Measurements from ENCODE around the gene DMRT1. TPM values are rescaled to one million over a fixed set of nuclear protein-coding genes. Genes with fewer than 3 reads are reported as not detected.
A peak's percentile ranks its signal among the peaks of the same experiment; 100 is the strongest.

The DMRT1 gene
- total and polyA plus RNA-seq, 9 donors: 0.09 TPM; not detected in 8

DNA sequence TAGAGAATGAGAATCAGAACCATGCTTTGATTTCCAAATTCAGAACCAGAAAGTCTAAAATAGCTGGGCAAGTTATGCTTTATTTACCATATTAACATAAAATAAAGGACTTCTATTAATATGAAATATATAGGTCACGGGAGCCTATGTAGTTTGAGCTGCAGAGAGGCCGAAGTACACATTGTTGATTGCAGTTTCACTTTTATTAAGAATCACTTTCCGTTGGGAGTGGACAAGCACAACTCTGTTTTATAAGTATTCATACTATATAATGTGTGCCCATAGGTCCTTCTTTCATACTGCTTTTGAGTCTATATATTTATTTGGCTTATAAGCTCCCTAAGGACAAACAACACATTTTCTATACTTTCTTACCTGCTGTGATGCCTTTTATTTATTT is 76.2 kb downstream of the DMRT1 start:
- no peaks in the 10 kb centered on the region for H3K36me3 ChIP-seq (ENCODE audit: control insufficient read depth, insufficient read depth, low read length)
- no CpG with 5 or more reads among the region's 3 CpGs for WGBS (ENCODE audit: insufficient coverage)
- peaks cover 4% of the 10 kb centered on the region for H3K27me3 ChIP-seq (ENCODE audit: control insufficient read depth, insufficient read depth, low read length)
- no peaks in the 10 kb centered on the region for H3K9me3 ChIP-seq (replicated peaks; ENCODE audit: control insufficient read depth, low read depth, low read length)
- H3K27ac ChIP-seq (ENCODE audit: low read length): no peak overlapping the region
- no peak overlapping the region for H3K4me3 ChIP-seq (ENCODE audit: low read length)
- no peak for DNase-seq
- no peaks in the 10 kb centered on the region for H3K4me1 ChIP-seq (ENCODE audit: control insufficient read depth, insufficient read depth, low read length)

DNA sequence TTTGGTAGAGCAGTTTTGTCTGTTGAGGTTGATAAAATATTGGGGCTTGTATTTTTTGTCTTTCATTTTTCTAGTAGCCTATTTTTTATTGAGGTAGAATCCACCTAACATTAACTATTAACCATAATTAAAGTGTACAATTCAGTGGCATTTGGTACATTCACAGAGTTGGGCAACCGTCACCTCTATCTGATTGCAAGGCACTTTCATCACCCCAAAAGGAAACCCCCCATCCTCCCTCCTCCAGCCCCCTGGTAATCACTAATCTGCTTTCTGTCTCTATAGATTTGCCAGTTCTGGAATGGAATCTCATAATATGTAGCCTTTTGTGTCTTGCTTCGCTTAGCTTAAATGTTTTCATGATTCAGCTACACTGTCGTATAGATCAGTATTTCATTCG is 79.4 kb downstream of the DMRT1 start:
- no peak overlapping the region for H3K4me3 ChIP-seq (ENCODE audit: low read length)
- no peaks in the 10 kb centered on the region for H3K36me3 ChIP-seq (ENCODE audit: control insufficient read depth, insufficient read depth, low read length)
- no peak for DNase-seq
- no peaks in the 10 kb centered on the region for H3K4me1 ChIP-seq (ENCODE audit: control insufficient read depth, insufficient read depth, low read length)
- H3K27me3 ChIP-seq (ENCODE audit: control insufficient read depth, insufficient read depth, low read length): peaks cover 4% of the 10 kb centered on the region
- no peaks in the 10 kb centered on the region for H3K9me3 ChIP-seq (replicated peaks; ENCODE audit: control insufficient read depth, low read depth, low read length)
- WGBS (ENCODE audit: insufficient coverage): no CpG with 5 or more reads among the region's 4 CpGs
- no peak overlapping the region for H3K27ac ChIP-seq (ENCODE audit: low read length)

DNA sequence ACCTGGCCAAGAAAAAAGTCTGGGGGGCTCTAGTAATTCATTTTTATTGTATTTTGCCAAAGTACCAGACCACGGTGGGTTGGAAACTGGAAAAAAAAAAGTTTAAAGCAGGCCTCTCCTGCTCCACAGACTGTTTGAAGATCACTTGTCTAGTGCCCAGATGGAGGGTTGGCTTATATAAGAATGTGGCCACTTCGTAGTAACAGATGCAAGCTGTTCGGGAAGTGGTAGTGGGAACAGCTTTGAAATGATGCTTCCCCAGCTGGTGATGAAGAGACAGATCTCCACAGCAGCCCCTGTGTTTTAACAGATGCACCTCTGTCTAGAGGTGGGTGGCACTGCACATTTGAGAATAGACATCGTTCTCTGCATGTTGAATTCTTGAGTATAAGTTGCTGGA is 80.7 kb downstream of the DMRT1 start:
- Histone ChIP-seq H3K4me1 (ENCODE audit: control insufficient read depth, insufficient read depth, low read length) (no peaks in the 10 kb centered on the region), H3K4me3 (ENCODE audit: low read length) (no peak overlapping the region), H3K36me3 (ENCODE audit: control insufficient read depth, insufficient read depth, low read length) (no peaks in the 10 kb centered on the region), H3K27ac (ENCODE audit: low read length) (no peak overlapping the region), H3K9me3 (replicated peaks; ENCODE audit: control insufficient read depth, low read depth, low read length) (no peaks in the 10 kb centered on the region), H3K27me3 (ENCODE audit: control insufficient read depth, insufficient read depth, low read length) (peaks cover 2% of the 10 kb centered on the region)
- DNase-seq: no peak
- 63% methylated on average over 4 of the region's 4 CpGs for WGBS (ENCODE audit: insufficient coverage)

DNA sequence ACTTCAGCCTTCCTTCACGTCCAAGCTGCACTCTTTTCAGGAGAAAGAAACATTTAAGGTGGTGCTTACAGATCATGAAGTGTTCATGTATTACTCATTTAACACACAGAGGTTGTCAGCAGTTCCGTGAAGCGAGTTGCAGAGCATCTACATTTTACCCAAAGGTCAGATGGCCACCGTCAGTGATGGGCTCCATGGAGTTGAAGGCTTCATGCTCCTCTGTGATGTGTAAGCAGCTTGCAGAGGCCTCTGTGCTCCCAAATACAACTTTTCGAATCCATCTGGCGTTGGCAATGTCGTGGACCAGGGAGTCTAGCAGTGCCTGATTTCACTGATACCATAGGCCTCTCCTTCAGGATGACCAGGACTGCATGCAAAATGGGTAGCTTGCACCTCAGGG is 81.2 kb downstream of the DMRT1 start:
- H3K9me3 ChIP-seq (replicated peaks; ENCODE audit: control insufficient read depth, low read depth, low read length): no peaks in the 10 kb centered on the region
- WGBS (ENCODE audit: insufficient coverage): 86% methylated on average over 6 of the region's 7 CpGs
- H3K27me3 ChIP-seq (ENCODE audit: control insufficient read depth, insufficient read depth, low read length): peaks cover 2% of the 10 kb centered on the region
- no peaks in the 10 kb centered on the region for H3K4me1 ChIP-seq (ENCODE audit: control insufficient read depth, insufficient read depth, low read length)
- H3K36me3 ChIP-seq (ENCODE audit: control insufficient read depth, insufficient read depth, low read length): no peaks in the 10 kb centered on the region
- H3K4me3 ChIP-seq (ENCODE audit: low read length): no peak overlapping the region
- no peak for DNase-seq
- H3K27ac ChIP-seq (ENCODE audit: low read length): no peak overlapping the region

DNA sequence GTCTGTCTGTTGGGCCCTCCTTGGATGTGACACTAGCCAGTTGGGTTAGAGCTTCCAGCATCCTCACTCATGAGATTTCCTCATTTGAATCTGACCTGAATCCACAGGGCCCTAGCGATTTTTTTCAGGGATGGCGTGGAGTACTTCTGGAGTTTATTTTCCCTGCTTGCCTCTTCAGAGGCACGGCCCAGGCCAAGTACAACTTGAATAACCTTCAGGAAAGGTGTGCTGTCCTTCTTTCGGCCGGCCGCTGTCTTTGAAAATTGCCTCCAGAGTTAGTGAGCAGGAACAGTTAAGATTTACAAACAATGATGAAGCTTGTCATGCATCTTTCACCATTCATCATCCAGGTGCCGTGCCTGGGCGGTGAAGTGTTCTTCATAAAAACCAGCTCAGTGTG is 85.5 kb downstream of the DMRT1 start:
- no peaks in the 10 kb centered on the region for H3K36me3 ChIP-seq (ENCODE audit: control insufficient read depth, insufficient read depth, low read length)
- H3K27me3 ChIP-seq (ENCODE audit: control insufficient read depth, insufficient read depth, low read length): no peaks in the 10 kb centered on the region
- 83% methylated on average over 2 of the region's 8 CpGs for WGBS (ENCODE audit: insufficient coverage)

DNA sequence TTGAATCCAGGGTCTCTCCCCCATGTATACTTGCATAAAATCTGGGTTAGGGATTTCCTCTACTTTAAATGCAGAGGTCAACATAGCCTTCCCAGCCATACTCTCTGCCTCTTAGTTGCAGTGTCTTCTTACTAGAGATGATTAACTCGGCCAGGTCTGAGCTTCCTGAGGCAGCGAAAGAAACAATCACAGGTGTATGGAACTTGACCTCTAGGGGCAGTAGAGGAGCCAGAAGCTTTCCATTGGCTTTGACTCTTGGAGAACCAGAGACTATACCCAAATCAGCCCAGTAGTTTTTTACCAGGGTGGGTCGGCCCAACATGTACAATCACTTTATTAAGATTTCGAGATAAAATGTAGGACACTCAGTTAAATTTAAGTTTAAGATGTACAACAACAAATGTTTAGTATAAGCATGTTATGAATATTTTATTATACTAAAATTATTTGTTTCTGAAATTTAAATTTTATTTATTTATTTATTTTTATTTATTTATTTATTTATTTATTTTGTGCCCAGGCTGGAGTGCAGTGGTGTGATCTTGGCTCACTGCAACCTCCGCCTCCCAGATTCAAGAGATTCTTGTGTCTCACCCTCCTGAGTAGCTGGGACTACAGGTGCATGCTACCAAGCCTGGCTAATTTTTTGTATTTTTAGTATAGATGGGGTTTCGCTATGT is 87.0 kb downstream of the DMRT1 start:
- Histone ChIP-seq H3K27me3 (ENCODE audit: control insufficient read depth, insufficient read depth, low read length) (no peaks in the 10 kb centered on the region), H3K27ac (ENCODE audit: low read length) (no peak overlapping the region), H3K4me1 (ENCODE audit: control insufficient read depth, insufficient read depth, low read length) (no peaks in the 10 kb centered on the region), H3K36me3 (ENCODE audit: control insufficient read depth, insufficient read depth, low read length) (no peaks in the 10 kb centered on the region), H3K9me3 (replicated peaks; ENCODE audit: control insufficient read depth, low read depth, low read length) (no peaks in the 10 kb centered on the region), H3K4me3 (ENCODE audit: low read length) (no peak overlapping the region)
- DNase-seq: peak; percentile 3
- 67% methylated on average over 3 of the region's 6 CpGs for WGBS (ENCODE audit: insufficient coverage)

More for the DNA sequence above, 85.5 kb downstream of the DMRT1 start:
- Histone ChIP-seq H3K4me1 (ENCODE audit: control insufficient read depth, insufficient read depth, low read length) (no peaks in the 10 kb centered on the region), H3K27ac (ENCODE audit: low read length) (no peak overlapping the region), H3K4me3 (ENCODE audit: low read length) (no peak overlapping the region), H3K9me3 (replicated peaks; ENCODE audit: control insufficient read depth, low read depth, low read length) (no peaks in the 10 kb centered on the region)
- no peak for DNase-seq

DNA sequence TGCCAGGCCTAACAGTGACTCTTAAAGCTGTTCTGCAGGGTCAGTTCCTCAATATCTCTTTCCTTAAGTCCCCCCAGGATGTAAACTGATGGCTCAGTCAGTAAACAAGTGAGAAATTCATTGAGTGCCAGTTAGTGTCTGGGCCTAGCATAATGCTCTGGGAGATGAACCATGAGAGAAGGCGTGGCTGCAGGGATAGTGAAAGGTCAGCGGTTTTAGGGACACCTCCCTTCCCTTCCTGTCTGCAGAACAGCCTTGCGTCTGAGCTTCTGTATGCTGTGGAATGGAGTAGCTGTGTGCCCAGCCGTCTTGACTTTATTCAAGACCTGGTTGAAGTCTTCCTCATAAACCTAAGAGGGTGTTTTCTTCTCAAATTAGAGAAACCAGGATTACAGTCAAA is 88.2 kb downstream of the DMRT1 start:
- DNase-seq: no peak
- no peaks in the 10 kb centered on the region for H3K27me3 ChIP-seq (ENCODE audit: control insufficient read depth, insufficient read depth, low read length)
- WGBS (ENCODE audit: insufficient coverage): 89% methylated on average over 2 of the region's 4 CpGs

DNA sequence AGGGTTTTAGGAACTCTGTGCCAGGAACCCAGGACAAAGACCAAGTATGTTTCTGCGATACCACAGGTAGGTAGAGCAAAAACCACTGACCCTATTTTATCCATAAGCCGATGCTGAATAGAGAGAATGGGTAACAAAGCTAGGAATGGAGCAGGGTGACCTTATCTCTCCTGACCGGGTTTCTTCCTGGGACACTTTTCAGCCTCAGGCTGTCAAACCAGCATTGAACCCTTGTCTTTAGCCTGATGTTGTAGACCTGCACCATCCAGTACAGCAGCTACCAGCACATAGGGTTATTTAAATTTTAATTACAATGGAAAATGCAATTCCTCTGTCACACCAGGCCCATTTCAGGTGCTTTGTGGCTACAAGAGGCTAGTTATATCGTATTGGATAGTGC is 91.9 kb downstream of the DMRT1 start:
- no CpG with 5 or more reads among the region's 4 CpGs for WGBS (ENCODE audit: insufficient coverage)
- H3K27me3 ChIP-seq (ENCODE audit: control insufficient read depth, insufficient read depth, low read length): peaks cover 5% of the 10 kb centered on the region

More for the DNA sequence above, 88.2 kb downstream of the DMRT1 start:
- Histone ChIP-seq H3K27ac (ENCODE audit: low read length) (no peak overlapping the region), H3K36me3 (ENCODE audit: control insufficient read depth, insufficient read depth, low read length) (no peaks in the 10 kb centered on the region), H3K4me3 (ENCODE audit: low read length) (no peak overlapping the region), H3K9me3 (replicated peaks; ENCODE audit: control insufficient read depth, low read depth, low read length) (no peaks in the 10 kb centered on the region), H3K4me1 (ENCODE audit: control insufficient read depth, insufficient read depth, low read length) (no peaks in the 10 kb centered on the region)

DNA sequence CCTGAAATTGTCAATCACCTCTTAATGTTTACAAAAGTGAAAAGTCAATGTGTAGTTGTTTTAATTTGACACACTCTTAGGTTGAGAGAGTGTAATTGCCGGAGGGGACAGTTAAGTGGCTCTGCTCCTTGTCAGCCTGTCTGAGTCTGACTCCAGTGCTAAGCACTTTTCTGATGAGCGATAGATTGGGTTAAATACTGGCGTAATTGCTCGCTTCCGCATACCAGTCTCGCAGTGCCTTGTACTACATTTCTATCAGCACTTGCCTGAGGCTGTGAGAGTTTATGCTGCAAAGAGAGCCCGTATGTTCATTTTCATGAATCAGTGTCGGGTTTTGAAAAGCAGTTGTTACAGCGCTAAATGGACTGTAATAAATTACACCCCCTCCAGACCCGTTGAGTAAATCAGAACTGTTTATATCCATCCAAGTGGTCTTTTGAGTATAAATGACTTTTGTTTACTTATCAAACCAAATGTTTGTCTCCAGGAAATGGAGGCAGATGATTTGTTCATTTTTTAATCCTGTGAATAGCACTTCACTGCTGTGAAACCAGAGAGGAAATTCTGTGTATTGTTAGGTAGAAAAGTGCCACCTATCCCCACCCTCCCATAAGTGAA is 94.0 kb downstream of the DMRT1 start:
- Histone ChIP-seq H3K4me1 (ENCODE audit: control insufficient read depth, insufficient read depth, low read length) (no peaks in the 10 kb centered on the region), H3K27me3 (ENCODE audit: control insufficient read depth, insufficient read depth, low read length) (peaks cover 5% of the 10 kb centered on the region), H3K36me3 (ENCODE audit: control insufficient read depth, insufficient read depth, low read length) (no peaks in the 10 kb centered on the region), H3K4me3 (ENCODE audit: low read length) (no peak overlapping the region), H3K27ac (ENCODE audit: low read length) (no peak overlapping the region), H3K9me3 (replicated peaks; ENCODE audit: control insufficient read depth, low read depth, low read length) (peaks cover 9% of the 10 kb centered on the region)
- peak; percentile 35 for DNase-seq
- WGBS (ENCODE audit: insufficient coverage): 24% methylated on average over 4 of the region's 10 CpGs

More for the DNA sequence above, 91.9 kb downstream of the DMRT1 start:
- no peak for DNase-seq
- H3K4me1 ChIP-seq (ENCODE audit: control insufficient read depth, insufficient read depth, low read length): no peaks in the 10 kb centered on the region
- no peaks in the 10 kb centered on the region for H3K36me3 ChIP-seq (ENCODE audit: control insufficient read depth, insufficient read depth, low read length)
- H3K9me3 ChIP-seq (replicated peaks; ENCODE audit: control insufficient read depth, low read depth, low read length): peaks cover 3% of the 10 kb centered on the region
- no peak overlapping the region for H3K4me3 ChIP-seq (ENCODE audit: low read length)
- H3K27ac ChIP-seq (ENCODE audit: low read length): no peak overlapping the region

DNA sequence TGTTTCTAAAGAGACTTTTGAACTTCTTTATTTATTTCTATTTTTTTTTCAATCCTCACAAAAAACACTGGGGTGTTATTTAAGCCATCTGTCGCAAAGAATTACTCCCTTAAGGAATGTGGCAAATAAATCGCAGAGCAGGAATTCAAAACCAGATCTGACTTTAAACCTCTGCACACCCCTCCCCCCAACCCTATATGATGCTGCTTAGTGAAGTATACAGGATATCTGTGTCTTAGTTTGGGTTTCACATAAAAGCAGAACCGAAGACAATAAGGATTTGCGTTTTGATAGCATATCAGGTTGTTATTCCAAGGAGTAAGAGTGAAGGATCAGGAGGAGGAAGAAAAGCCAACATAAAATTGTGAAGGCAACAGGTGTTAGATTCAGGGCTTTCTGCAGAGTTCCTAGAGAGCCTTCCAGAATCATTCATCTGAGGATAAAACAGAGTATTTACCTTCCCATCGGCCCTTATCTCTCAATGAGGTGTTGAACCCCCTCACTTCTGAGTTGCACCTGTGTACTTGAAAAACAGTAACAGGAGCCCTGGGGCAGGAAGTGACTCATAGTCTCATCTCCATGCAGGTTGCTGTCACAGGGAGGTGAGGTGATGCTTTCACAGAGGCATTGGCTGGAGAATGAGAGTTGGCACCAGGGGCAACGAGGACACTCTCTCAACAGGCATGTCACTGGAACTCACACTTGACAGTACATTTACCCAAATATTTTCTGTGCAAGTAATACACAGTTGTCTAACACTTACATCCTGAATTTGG is 101.5 kb downstream of the DMRT1 start:
- Histone ChIP-seq H3K27ac (ENCODE audit: low read length) (no peak overlapping the region), H3K4me1 (ENCODE audit: control insufficient read depth, insufficient read depth, low read length) (no peaks in the 10 kb centered on the region), H3K4me3 (ENCODE audit: low read length) (no peak overlapping the region), H3K36me3 (ENCODE audit: control insufficient read depth, insufficient read depth, low read length) (no peaks in the 10 kb centered on the region), H3K9me3 (replicated peaks; ENCODE audit: control insufficient read depth, low read depth, low read length) (peaks cover 6% of the 10 kb centered on the region), H3K27me3 (ENCODE audit: control insufficient read depth, insufficient read depth, low read length) (peaks cover 2% of the 10 kb centered on the region)
- WGBS (ENCODE audit: insufficient coverage): 30% methylated on average over 2 of the region's 6 CpGs
- DNase-seq: no peak
